IMR-90 (cell line): Measurements from ENCODE around the gene SYNGR4. TPM values are rescaled to one million over a fixed set of nuclear protein-coding genes. Genes with fewer than 3 reads are reported as not detected.

Experiments
- ATAC-seq: fragments of 200-7000 bp; cut with Tn5 transposase; 2 replicates; pipeline ENCODE4 v1.9.1; 2020; ENCODE audit warnings: low read depth, mild to moderate bottlenecking, moderate library complexity
- BruUV-seq: library from RNA; stranded (reverse); fragments of 400-500 nt; replicated peaks from 2 replicates; lab custom pipeline; 2021; lab: Mats Ljungman, UMichigan
- CTCF ChIA-PET: fragments of 300-600 bp; formaldehyde crosslinking; extraction: SDS; loops from one replicate; lab custom pipeline; 2021; ENCODE audit warnings: antibody characterized with exemption; lab: Yijun Ruan, JAX
- POLR2A ChIA-PET: fragments of 300-600 bp; sonication (Branson Sonifier 250); formaldehyde crosslinking; loops from one replicate; lab custom pipeline; 2022; ENCODE audit warnings: antibody characterized with exemption; ENCODE audit not compliant: unreplicated experiment; lab: Charles Lee
- DNase-seq: peaks from one replicate; pipeline ENCODE4 v3.0.0; 2013
- H2AFZ ChIP-seq: replicated peaks from 2 replicates; pipeline ENCODE3; 2013; ENCODE audit warnings: low read length, mild to moderate bottlenecking; ENCODE audit not compliant: poor library complexity
- H2AK5ac ChIP-seq: 2 replicates; pipeline ENCODE4 v1.6.1; 2013; ENCODE audit warnings: low read depth, low read length, inconsistent platforms
- H2AK9ac ChIP-seq: replicated peaks from 2 replicates; pipeline ENCODE3; 2013; ENCODE audit warnings: mild to moderate bottlenecking, low read depth, low read length, moderate library complexity; ENCODE audit not compliant: poor library complexity
- H2BK120ac ChIP-seq: 2 replicates; pipeline ENCODE4 v1.6.1; 2013; ENCODE audit warnings: low read depth, low read length, inconsistent platforms
- H2BK15ac ChIP-seq: 3 replicates; pipeline ENCODE4 v1.6.1; 2013; ENCODE audit warnings: low read depth, low read length, inconsistent platforms
- H2BK20ac ChIP-seq: 2 replicates; pipeline ENCODE4 v1.6.1; 2013; ENCODE audit warnings: low read depth, mild to moderate bottlenecking, inconsistent platforms, low read length, moderate library complexity
- H2BK5ac ChIP-seq: 2 replicates; pipeline ENCODE4 v1.6.1; 2013; ENCODE audit warnings: mild to moderate bottlenecking, low read depth, low read length, inconsistent platforms; ENCODE audit not compliant: poor library complexity, severe bottlenecking
- H3K14ac ChIP-seq: replicated peaks from 2 replicates; pipeline ENCODE4 v1.6.1; 2013; ENCODE audit warnings: low read depth, low read length, inconsistent platforms
- H3K18ac ChIP-seq: 2 replicates; pipeline ENCODE4 v1.6.1; 2013; ENCODE audit warnings: low read depth, low read length, control low read depth
- H3K23ac ChIP-seq: 2 replicates; pipeline ENCODE4 v1.6.1; 2013; ENCODE audit warnings: low read depth, low read length, inconsistent platforms
- H3K27ac ChIP-seq: 2 replicates; pipeline ENCODE4 v1.5.1; 2013; ENCODE audit warnings: mild to moderate bottlenecking, control low read depth, low read length; ENCODE audit not compliant: insufficient read depth
- H3K27me3 ChIP-seq: 2 replicates; pipeline ENCODE4 v1.6.1; 2013; ENCODE audit warnings: low read length; ENCODE audit not compliant: control insufficient read depth, insufficient read depth
- H3K36me3 ChIP-seq: 2 replicates; pipeline ENCODE4 v1.6.1; 2013; ENCODE audit warnings: low read length, mixed read lengths; ENCODE audit not compliant: control insufficient read depth, insufficient read depth
- H3K4ac ChIP-seq: 2 replicates; pipeline ENCODE4 v1.6.1; 2013; ENCODE audit warnings: low read depth, low read length, inconsistent platforms
- H3K4me1 ChIP-seq: 2 replicates; pipeline ENCODE4 v1.6.1; 2013; ENCODE audit warnings: low read length, mixed read lengths; ENCODE audit not compliant: control insufficient read depth, insufficient read depth
- H3K4me2 ChIP-seq: 2 replicates; pipeline ENCODE4 v1.6.1; 2013; ENCODE audit warnings: low read depth, mild to moderate bottlenecking, control low read depth, low read length, moderate library complexity
- H3K4me3 ChIP-seq: 2 replicates; pipeline ENCODE4 v1.5.1; 2013; ENCODE audit warnings: low read depth, mild to moderate bottlenecking, control low read depth, low read length, moderate library complexity; ENCODE audit not compliant: insufficient read depth
- H3K56ac ChIP-seq: 2 replicates; pipeline ENCODE4 v1.6.1; 2013; ENCODE audit warnings: low read length, inconsistent platforms; ENCODE audit not compliant: insufficient read depth; ENCODE audit errors: extremely low read depth
- H3K79me1 ChIP-seq, 2 experiments: 2 replicates each; pipeline ENCODE4 v1.6.1; 2013; ENCODE audit warnings: low read length in 2 of 2, inconsistent platforms in 1 of 2, low read depth in 1 of 2
- H3K9ac ChIP-seq: 2 replicates; pipeline ENCODE4 v1.6.1; 2013; ENCODE audit warnings: low read depth, low read length, control low read depth
- H3K9me1 ChIP-seq: 2 replicates; pipeline ENCODE4 v1.6.1; 2013; ENCODE audit warnings: low read length, inconsistent platforms; ENCODE audit not compliant: insufficient read depth
- H3K9me3 ChIP-seq: 2 replicates; pipeline ENCODE4 v1.6.1; 2013; ENCODE audit warnings: low read length; ENCODE audit not compliant: control insufficient read depth, insufficient read depth
- H4K20me1 ChIP-seq: 2 replicates; pipeline ENCODE4 v1.6.1; 2013; ENCODE audit warnings: low read length, inconsistent platforms; ENCODE audit not compliant: insufficient read depth
- H4K5ac ChIP-seq: 2 replicates; pipeline ENCODE4 v1.6.1; 2013; ENCODE audit warnings: mild to moderate bottlenecking, low read depth, low read length, control low read depth
- H4K8ac ChIP-seq, 2 experiments: 2 replicates each; pipeline ENCODE4 v1.6.1; 2013; ENCODE audit warnings: low read depth in 2 of 2, low read length in 2 of 2, control low read depth in 1 of 2, inconsistent platforms in 1 of 2
- H4K91ac ChIP-seq: 2 replicates; pipeline ENCODE4 v1.6.1; 2013; ENCODE audit warnings: low read depth, low read length, inconsistent platforms; ENCODE audit not compliant: insufficient read depth
- CEBPB ChIP-seq: IDR thresholded peaks from 2 replicates; pipeline ENCODE4 v1.6.1; 2012; ENCODE audit warnings: low read depth, low read length, improper control_type of control experiment
- FOS ChIP-seq: fragments of 150-350 bp; IDR thresholded peaks from 2 replicates; pipeline ENCODE4 v1.6.1; 2016; ENCODE audit warnings: low read depth, low read length
- NFE2L2 ChIP-seq: fragments of 150-350 bp; IDR thresholded peaks from 2 replicates; pipeline ENCODE4 v1.6.1; 2016; ENCODE audit warnings: low read depth, mild to moderate bottlenecking, low read length
- POLR2A ChIP-seq: IDR thresholded peaks from 2 replicates; pipeline ENCODE4 v1.6.1; 2012; ENCODE audit warnings: mild to moderate bottlenecking, low read depth, low read length
- RCOR1 ChIP-seq: IDR thresholded peaks from 2 replicates; pipeline ENCODE4 v1.6.1; 2012; ENCODE audit warnings: mild to moderate bottlenecking, low read length, improper control_type of control experiment; ENCODE audit not compliant: insufficient replicate concordance
- WGBS, 2 experiments: methylation state at CpG; one replicate each; pipeline versions ENCODE4 v1.1.5 to v1.1.7; 2013; ENCODE audit warnings: missing lambda C conversion rate in 2 of 2; ENCODE audit not compliant: insufficient read length in 1 of 2; ENCODE audit errors: extremely low coverage in 2 of 2; 5-methylcytosine and 5-hydroxymethylcytosine counted together
- dilution Hi-C: fragments of 300-500 bp; cut with HindIII; formaldehyde crosslinking; loops from one replicate; pipeline ENCODE4 v1.14.3; 2018; ENCODE audit warnings: low sequenced_read_pairs; ENCODE audit not compliant: unreplicated experiment
- in situ Hi-C: fragments of 300-500 bp; cut with MboI; formaldehyde crosslinking; loops from 3 replicates; pipeline ENCODE4 v1.14.3; 2019; ENCODE audit warnings: low sequenced_read_pairs, inconsistent platforms, mixed read lengths
- intact Hi-C: fragments of 100-400 bp; cut with micrococcal nuclease; formaldehyde crosslinking; loops from 2 replicates; pipeline ENCODE4 v1.10.0; 2022
- polyA plus RNA-seq, 3 experiments: library from polyadenylated mRNA; depleted of rRNA; stranded (reverse); fragments of >200 nt; gene quantifications; 2 replicates each; pipeline ENCODE4 v1.2.3, GENCODE V29; 2012; ENCODE audit warnings: low replicate concordance in 1 of 3
- total RNA-seq: library from RNA; depleted of rRNA; stranded (reverse); fragments of >200 nt; gene quantifications from 2 replicates; pipeline ENCODE4 v1.2.3, GENCODE V29; 2012
- TF ChIP-seq, protein P1 (sequence below): fragments of 150-350 bp; IDR thresholded peaks from 2 replicates; pipeline ENCODE4 v1.6.1; 2017; ENCODE audit warnings: mild to moderate bottlenecking, antibody characterized with exemption, low read length, low read depth
- TF ChIP-seq, protein P2 (sequence below): fragments of 150-350 bp; IDR thresholded peaks from 2 replicates; pipeline ENCODE4 v1.6.1; 2016; ENCODE audit warnings: low read depth, mild to moderate bottlenecking, low read length, moderate library complexity, borderline replicate concordance

SYNGR4 gene
- total and polyA plus RNA-seq, 2 of the 4 experiments (the other 2 are of a cell fraction), result not detected

DNA sequence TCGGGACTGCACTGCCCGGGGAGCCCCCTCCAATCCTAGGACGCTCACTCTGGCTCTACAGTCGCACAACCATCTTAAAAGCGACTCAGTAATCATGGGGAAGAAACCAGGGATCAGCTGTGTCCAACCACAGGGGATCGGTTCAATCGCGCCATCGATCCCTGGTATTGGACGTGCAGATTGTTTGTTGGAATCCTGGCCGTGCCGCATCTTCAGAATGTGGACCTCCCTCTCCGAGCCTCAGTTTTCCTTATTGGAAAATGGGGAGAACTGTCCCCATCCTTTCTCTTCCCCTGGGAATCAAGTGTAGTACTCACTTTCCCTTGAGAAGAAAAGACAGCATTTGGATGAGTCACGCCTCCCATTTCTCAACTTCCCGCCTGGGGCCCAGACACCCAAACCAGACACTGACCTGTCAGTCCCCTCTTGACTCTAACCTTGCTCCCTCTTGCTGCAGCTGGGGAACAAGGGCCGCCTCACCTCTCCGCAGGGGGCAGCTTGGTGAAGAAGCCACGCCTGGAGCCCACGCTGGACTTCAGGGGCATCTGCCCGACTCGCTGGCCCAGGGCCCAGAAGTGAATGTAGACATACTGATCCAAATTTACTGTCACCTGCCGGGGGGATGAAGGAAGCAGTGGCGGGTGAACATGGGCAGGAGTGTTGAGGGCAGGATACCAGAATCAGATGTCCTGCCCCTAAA lies 21.2 kb upstream of the SYNGR4 start:
- DNase-seq (peak; percentile 38), ATAC-seq (no peak)
- Histone ChIP-seq H3K4ac (no peak overlapping the region), H3K27me3 (no peaks in the 10 kb centered on the region), H3K9me3 (no peaks in the 10 kb centered on the region), H3K18ac (no peak overlapping the region), H3K36me3 (no peaks in the 10 kb centered on the region), H3K4me3 (no peak overlapping the region), H3K4me2 (no peak overlapping the region), H3K4me1 (no peaks in the 10 kb centered on the region), H3K56ac (no peak overlapping the region), H2AK9ac (peak overlapping the region; percentile 65), H3K79me1 (no peaks in the 10 kb centered on the region), H2AK5ac (no peak overlapping the region), H4K91ac (no peak overlapping the region), H4K5ac (no peak overlapping the region), H3K23ac (no peak overlapping the region), H3K14ac (no peak overlapping the region), H3K9me1 (peaks cover 6% of the 10 kb centered on the region; the same call in 1 of the 2 replicates), H3K27ac (no peak overlapping the region), H3K9ac (no peak overlapping the region), H4K8ac (0 out of 4 replicates have a peak overlapping the region, but pooled peaks of 1 of the 2 experiments have one; percentile 9), H2BK120ac (no peak overlapping the region), H4K20me1 (no peaks in the 10 kb centered on the region), H2AFZ (no peak overlapping the region), H2BK20ac (no peak overlapping the region), H2BK15ac (no peak overlapping the region), H2BK5ac (no peak overlapping the region)
- TF ChIP-seq, protein P1, sequence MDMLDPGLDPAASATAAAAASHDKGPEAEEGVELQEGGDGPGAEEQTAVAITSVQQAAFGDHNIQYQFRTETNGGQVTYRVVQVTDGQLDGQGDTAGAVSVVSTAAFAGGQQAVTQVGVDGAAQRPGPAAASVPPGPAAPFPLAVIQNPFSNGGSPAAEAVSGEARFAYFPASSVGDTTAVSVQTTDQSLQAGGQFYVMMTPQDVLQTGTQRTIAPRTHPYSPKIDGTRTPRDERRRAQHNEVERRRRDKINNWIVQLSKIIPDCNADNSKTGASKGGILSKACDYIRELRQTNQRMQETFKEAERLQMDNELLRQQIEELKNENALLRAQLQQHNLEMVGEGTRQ, result no peak
- TF ChIP-seq CEBPB, result 0 out of 2 replicates have a peak, but pooled peaks have one; percentile 33
- peak; percentile 12 for TF ChIP-seq RCOR1
- TF ChIP-seq NFE2L2, result no peak
- TF ChIP-seq, protein P2, sequence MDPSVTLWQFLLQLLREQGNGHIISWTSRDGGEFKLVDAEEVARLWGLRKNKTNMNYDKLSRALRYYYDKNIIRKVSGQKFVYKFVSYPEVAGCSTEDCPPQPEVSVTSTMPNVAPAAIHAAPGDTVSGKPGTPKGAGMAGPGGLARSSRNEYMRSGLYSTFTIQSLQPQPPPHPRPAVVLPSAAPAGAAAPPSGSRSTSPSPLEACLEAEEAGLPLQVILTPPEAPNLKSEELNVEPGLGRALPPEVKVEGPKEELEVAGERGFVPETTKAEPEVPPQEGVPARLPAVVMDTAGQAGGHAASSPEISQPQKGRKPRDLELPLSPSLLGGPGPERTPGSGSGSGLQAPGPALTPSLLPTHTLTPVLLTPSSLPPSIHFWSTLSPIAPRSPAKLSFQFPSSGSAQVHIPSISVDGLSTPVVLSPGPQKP, result no peak
- TF ChIP-seq FOS, result peak; percentile 16; the same call in 1 of the 2 replicates
- no peak for TF ChIP-seq POLR2A
- intact Hi-C loops, result no loop called here
- ChIA-PET CTCF (no interaction called here), POLR2A (no interaction called here)
- 82% methylated on average over 3 of the region's 23 CpGs; no CpG with 5 or more reads in 1 of the 2 experiments for WGBS, 2 experiments
- BruUV-seq, result no TSS peak
- in situ Hi-C loops, result no loop called here
- dilution Hi-C loops, result no loop called here
